ENCODE measurements around the gene MTCH2. TPM values are rescaled to one million over a fixed set of nuclear protein-coding genes. Genes with fewer than 3 reads are reported as not detected.

MTCH2 gene
- total RNA-seq, 1 donor = 74.9 TPM

DNA sequence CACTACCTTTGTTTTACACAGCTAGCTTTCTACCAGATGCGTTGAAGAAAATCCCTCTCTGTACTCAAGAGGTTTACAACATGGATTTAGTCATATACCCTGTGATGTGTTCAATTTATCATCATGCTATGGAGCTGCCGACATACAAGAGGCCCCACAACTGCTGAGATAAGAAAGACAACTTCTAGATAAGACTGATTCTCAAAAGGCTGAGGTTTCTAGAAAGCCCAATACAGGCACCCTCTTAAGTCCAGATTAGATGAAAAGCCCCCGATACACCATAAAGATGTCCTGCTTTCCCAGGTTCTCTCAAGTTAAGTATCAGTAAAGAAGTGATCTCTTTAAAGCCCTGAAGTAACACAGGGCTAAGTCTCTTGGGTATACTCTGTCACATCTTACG is 14.3 kb downstream of the MTCH2 start:
- no peaks in the 10 kb centered on the region for H3K27me3 ChIP-seq (ENCODE audit: insufficient read depth, low read length)
- DNase-seq (ENCODE audit: insufficient read length, low spot score, missing footprints) = peak; percentile 43
- no peak for TF ChIP-seq CTCF (IDR thresholded peaks at IDR 0.05; ENCODE audit: extremely low read depth, low read depth, low read length)
- no peak overlapping the region for H3K27ac ChIP-seq (ENCODE audit: low read depth, low read length)
- no peak overlapping the region for H2AFZ ChIP-seq (ENCODE audit: low read length)
- H3K79me2 ChIP-seq (ENCODE audit: insufficient read depth, low read length) = peaks cover 5% of the 10 kb centered on the region
- H4K20me1 ChIP-seq (ENCODE audit: insufficient read depth, low read length) = peaks cover 4% of the 10 kb centered on the region
- H3K4me3 ChIP-seq (ENCODE audit: insufficient read depth, low read length) = no peak overlapping the region
- peaks cover 70% of the 10 kb centered on the region for H3K36me3 ChIP-seq (ENCODE audit: insufficient read depth, low read length)
- no peaks in the 10 kb centered on the region for H3K9me3 ChIP-seq (ENCODE audit: low read depth, low read length)
- no peaks in the 10 kb centered on the region for H3K4me1 ChIP-seq (ENCODE audit: insufficient read depth, low read length)
- no peak overlapping the region for H3K4me2 ChIP-seq (ENCODE audit: insufficient read depth, low read length)

GRCh38 chr11:47626234-47626633 is 16.1 kb downstream of the MTCH2 start:
- Histone ChIP-seq H2AFZ (ENCODE audit: low read length) (no peak overlapping the region), H4K20me1 (ENCODE audit: insufficient read depth, low read length) (peaks cover 4% of the 10 kb centered on the region), H3K36me3 (ENCODE audit: insufficient read depth, low read length) (peaks cover 73% of the 10 kb centered on the region), H3K4me3 (ENCODE audit: insufficient read depth, low read length) (no peak overlapping the region), H3K79me2 (ENCODE audit: insufficient read depth, low read length) (peaks cover 5% of the 10 kb centered on the region), H3K9me3 (ENCODE audit: low read depth, low read length) (no peaks in the 10 kb centered on the region), H3K4me2 (ENCODE audit: insufficient read depth, low read length) (no peak overlapping the region), H3K27ac (ENCODE audit: low read depth, low read length) (no peak overlapping the region), H3K4me1 (ENCODE audit: insufficient read depth, low read length) (no peaks in the 10 kb centered on the region), H3K27me3 (ENCODE audit: insufficient read depth, low read length) (no peaks in the 10 kb centered on the region)
- no peak for TF ChIP-seq CTCF (IDR thresholded peaks at IDR 0.05; ENCODE audit: extremely low read depth, low read depth, low read length)
- DNase-seq (ENCODE audit: insufficient read length, low spot score, missing footprints) = no peak

- Histone ChIP-seq H3K4me2 (ENCODE audit: insufficient read depth, low read length) (no peak overlapping the region), H3K9me3 (ENCODE audit: low read depth, low read length) (no peaks in the 10 kb centered on the region), H3K79me2 (ENCODE audit: insufficient read depth, low read length) (no peaks in the 10 kb centered on the region), H2AFZ (ENCODE audit: low read length) (no peak overlapping the region), H3K36me3 (ENCODE audit: insufficient read depth, low read length) (peaks cover 47% of the 10 kb centered on the region), H4K20me1 (ENCODE audit: insufficient read depth, low read length) (no peaks in the 10 kb centered on the region), H3K4me3 (ENCODE audit: insufficient read depth, low read length) (no peak overlapping the region), H3K27ac (ENCODE audit: low read depth, low read length) (no peak overlapping the region), H3K4me1 (ENCODE audit: insufficient read depth, low read length) (peaks cover 15% of the 10 kb centered on the region), H3K27me3 (ENCODE audit: insufficient read depth, low read length) (no peaks in the 10 kb centered on the region)
- no peak for TF ChIP-seq CTCF (IDR thresholded peaks at IDR 0.05; ENCODE audit: extremely low read depth, low read depth, low read length)
- no peak for DNase-seq (ENCODE audit: insufficient read length, low spot score, missing footprints)
Measured at GRCh38 chr11:47620836-47621378, 21.5 kb downstream of the MTCH2 start.

DNA sequence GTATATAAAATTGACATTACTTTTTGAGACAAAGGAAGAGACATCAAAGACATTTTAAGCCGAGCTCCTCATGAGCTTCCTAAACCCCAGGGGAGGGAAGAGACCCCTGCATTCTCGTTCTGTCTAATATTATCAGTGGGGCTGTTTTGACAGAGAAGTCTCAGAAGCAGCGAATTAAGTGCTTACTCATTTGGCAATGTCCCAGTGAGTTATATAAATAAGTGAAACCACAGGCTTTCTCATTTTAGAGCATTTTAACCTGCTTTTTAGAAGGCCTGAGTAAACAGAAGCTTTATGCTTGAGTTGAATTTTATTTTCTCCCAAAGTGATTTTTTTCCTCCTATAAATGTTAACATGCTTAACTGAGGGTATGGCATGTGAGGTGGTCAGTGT is 24.9 kb downstream of the MTCH2 start:
- Histone ChIP-seq H3K36me3 (ENCODE audit: insufficient read depth, low read length) (peaks cover 30% of the 10 kb centered on the region), H3K4me1 (ENCODE audit: insufficient read depth, low read length) (peaks cover 15% of the 10 kb centered on the region), H3K27ac (ENCODE audit: low read depth, low read length) (peak overlapping the region; percentile 6), H3K4me2 (ENCODE audit: insufficient read depth, low read length) (peak overlapping the region; percentile 34), H3K27me3 (ENCODE audit: insufficient read depth, low read length) (no peaks in the 10 kb centered on the region), H2AFZ (ENCODE audit: low read length) (no peak overlapping the region), H3K9me3 (ENCODE audit: low read depth, low read length) (no peaks in the 10 kb centered on the region), H3K79me2 (ENCODE audit: insufficient read depth, low read length) (no peaks in the 10 kb centered on the region), H4K20me1 (ENCODE audit: insufficient read depth, low read length) (no peaks in the 10 kb centered on the region), H3K4me3 (ENCODE audit: insufficient read depth, low read length) (no peak overlapping the region)
- TF ChIP-seq CTCF (IDR thresholded peaks at IDR 0.05; ENCODE audit: extremely low read depth, low read depth, low read length) = no peak
- no peak for DNase-seq (ENCODE audit: insufficient read length, low spot score, missing footprints)
